Measurements from ENCODE around the gene KCNMB2. TPM values are rescaled to one million over a fixed set of nuclear protein-coding genes. Genes with fewer than 3 reads are reported as not detected.

Gene KCNMB2
- polyA plus RNA-seq, 1 of the 3 experiments (the other 2 are of a cell fraction) = not detected

DNA sequence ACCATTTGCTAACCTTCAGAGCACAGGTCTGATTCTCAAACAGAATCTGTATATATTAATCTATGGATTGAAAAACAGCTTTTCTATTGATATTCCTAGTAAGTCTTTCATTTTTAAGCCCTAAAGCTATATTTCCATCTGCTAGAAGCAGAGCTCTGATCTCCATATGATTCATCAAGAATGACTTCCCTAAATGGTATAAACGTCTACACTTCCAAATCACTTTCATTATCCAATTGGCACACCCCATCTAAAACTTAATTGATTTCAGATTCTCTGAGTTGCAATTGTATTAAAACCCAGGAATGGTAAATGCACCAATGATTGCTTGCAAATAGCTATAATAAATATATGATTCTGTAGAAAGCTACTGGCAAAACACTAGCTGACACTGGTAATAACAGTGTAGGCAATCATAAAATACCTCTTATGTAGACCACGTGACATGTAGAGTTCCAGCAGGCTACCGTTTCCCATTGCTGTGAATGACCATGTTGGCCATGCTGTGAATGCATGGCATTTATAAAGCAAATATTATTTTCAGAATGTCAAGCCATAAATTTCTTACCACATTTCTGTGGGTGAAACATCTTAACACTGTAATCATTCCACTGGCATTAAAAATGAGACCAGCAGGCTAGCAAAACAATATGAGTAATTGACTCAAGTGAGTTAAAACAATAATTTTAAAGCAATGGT, 309.3 kb downstream of the KCNMB2 start:
- H3K9me2 ChIP-seq = no peaks in the 10 kb centered on the region
- no peak overlapping the region for H3K4me3 ChIP-seq (ENCODE audit: low read depth in 2 of 2, low read length in 1 of 2)
- POLR2A ChIA-PET = no interaction called here
- no peaks in the 10 kb centered on the region for H3K27me3 ChIP-seq (ENCODE audit: insufficient read depth)
- H4K20me1 ChIP-seq (ENCODE audit: insufficient read depth) = no peaks in the 10 kb centered on the region
- no peak for DNase-seq
- no peak overlapping the region for H3K4me2 ChIP-seq
- no peaks in the 10 kb centered on the region for H3F3A ChIP-seq (replicated peaks; ENCODE audit: insufficient read depth)
- H3K9me3 ChIP-seq = no peaks in the 10 kb centered on the region
- H3K27ac ChIP-seq (ENCODE audit: low read depth in 2 of 2, low read length in 1 of 2) = no peak overlapping the region
- CTCF ChIA-PET = interaction anchor here (0.8 kb wide), 1 partner anchor 35 kb away, joined by 3 read pairs; no protein-coding TSS in a partner anchor
- H3K9ac ChIP-seq = no peak overlapping the region
- no peaks in the 10 kb centered on the region for H3K79me2 ChIP-seq (ENCODE audit: insufficient read depth)
- no peak overlapping the region for H2AFZ ChIP-seq (ENCODE audit: low read depth)
- no peak for TF ChIP-seq MXI1 (IDR thresholded peaks at IDR 0.05; ENCODE audit: low read depth, low read length)
- TF ChIP-seq TCF12 (IDR thresholded peaks at IDR 0.05) = no peak
- no peak for TF ChIP-seq GABPA (IDR thresholded peaks at IDR 0.05; ENCODE audit: low read depth)
- no peak for TF ChIP-seq RXRA (IDR thresholded peaks at IDR 0.05; ENCODE audit: borderline replicate concordance, low read depth)
- 21% methylated on average over 3 of the region's 3 CpGs for WGBS (ENCODE audit: low lambda C conversion rate)
- no peaks in the 10 kb centered on the region for H3K4me1 ChIP-seq (ENCODE audit: control insufficient read depth in 1 of 2, insufficient read depth in 2 of 2, low read depth in 1 of 2, low read length in 1 of 2)
- H3K36me3 ChIP-seq (replicated peaks in 1 of 2; ENCODE audit: control insufficient read depth in 1 of 2, insufficient read depth in 2 of 2, low read length in 1 of 2) = no peaks in the 10 kb centered on the region

DNA sequence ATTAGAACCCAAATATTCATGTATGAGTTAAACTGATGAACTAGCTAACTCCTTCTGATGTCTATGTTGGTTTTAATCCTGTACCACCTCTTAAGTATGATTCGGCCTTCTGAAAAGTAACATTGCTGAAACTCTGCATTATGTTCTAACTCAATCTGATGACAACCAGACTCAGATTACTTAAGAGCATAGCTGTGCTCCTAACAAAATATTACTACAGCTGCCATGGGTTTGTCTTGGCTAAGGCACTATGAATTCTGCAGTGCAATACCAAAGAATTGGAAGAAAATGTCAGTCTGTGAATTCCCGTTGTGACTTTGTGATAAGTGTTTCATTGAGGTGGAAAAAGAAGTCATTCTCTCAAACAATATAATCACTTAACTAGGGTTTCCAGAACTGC, 311.0 kb downstream of the KCNMB2 start:
- H3F3A ChIP-seq (replicated peaks; ENCODE audit: insufficient read depth) = no peaks in the 10 kb centered on the region
- no peaks in the 10 kb centered on the region for H3K9me3 ChIP-seq
- H3K9ac ChIP-seq = no peak overlapping the region
- H3K4me3 ChIP-seq (ENCODE audit: low read depth in 2 of 2, low read length in 1 of 2) = no peak overlapping the region
- no peak overlapping the region for H3K27ac ChIP-seq (ENCODE audit: low read depth in 2 of 2, low read length in 1 of 2)
- ChIA-PET POLR2A (no interaction called here), CTCF (no interaction called here)
- TF ChIP-seq, protein P1, sequence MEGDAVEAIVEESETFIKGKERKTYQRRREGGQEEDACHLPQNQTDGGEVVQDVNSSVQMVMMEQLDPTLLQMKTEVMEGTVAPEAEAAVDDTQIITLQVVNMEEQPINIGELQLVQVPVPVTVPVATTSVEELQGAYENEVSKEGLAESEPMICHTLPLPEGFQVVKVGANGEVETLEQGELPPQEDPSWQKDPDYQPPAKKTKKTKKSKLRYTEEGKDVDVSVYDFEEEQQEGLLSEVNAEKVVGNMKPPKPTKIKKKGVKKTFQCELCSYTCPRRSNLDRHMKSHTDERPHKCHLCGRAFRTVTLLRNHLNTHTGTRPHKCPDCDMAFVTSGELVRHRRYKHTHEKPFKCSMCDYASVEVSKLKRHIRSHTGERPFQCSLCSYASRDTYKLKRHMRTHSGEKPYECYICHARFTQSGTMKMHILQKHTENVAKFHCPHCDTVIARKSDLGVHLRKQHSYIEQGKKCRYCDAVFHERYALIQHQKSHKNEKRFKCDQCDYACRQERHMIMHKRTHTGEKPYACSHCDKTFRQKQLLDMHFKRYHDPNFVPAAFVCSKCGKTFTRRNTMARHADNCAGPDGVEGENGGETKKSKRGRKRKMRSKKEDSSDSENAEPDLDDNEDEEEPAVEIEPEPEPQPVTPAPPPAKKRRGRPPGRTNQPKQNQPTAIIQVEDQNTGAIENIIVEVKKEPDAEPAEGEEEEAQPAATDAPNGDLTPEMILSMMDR (IDR thresholded peaks at IDR 0.05) = no peak
- TF ChIP-seq EZH2phosphoT487 (IDR thresholded peaks at IDR 0.05; ENCODE audit: borderline replicate concordance, low read depth) (no peak), POLR2AphosphoS5 (IDR thresholded peaks at IDR 0.05; ENCODE audit: low read depth, low read length) (no peak), FOXJ3 (CRISPR knock-in tag; IDR thresholded peaks at IDR 0.05) (no peak), SIN3A (IDR thresholded peaks at IDR 0.05; ENCODE audit: borderline replicate concordance, low read depth, low read length) (no peak), RFX5 (IDR thresholded peaks at IDR 0.05; ENCODE audit: low read length) (no peak), TCF12 (IDR thresholded peaks at IDR 0.05) (no peak), SMC3 (IDR thresholded peaks at IDR 0.05; ENCODE audit: low read depth, low read length) (no peak), FOXM1 (IDR thresholded peaks at IDR 0.05; ENCODE audit: low read depth) (no peak), MXI1 (IDR thresholded peaks at IDR 0.05; ENCODE audit: low read depth, low read length) (no peak), RAD21 (IDR thresholded peaks at IDR 0.05; ENCODE audit: low read length) (no peak)
- TF ChIP-seq, protein P2, sequence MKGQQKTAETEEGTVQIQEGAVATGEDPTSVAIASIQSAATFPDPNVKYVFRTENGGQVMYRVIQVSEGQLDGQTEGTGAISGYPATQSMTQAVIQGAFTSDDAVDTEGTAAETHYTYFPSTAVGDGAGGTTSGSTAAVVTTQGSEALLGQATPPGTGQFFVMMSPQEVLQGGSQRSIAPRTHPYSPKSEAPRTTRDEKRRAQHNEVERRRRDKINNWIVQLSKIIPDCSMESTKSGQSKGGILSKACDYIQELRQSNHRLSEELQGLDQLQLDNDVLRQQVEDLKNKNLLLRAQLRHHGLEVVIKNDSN (IDR thresholded peaks at IDR 0.05; ENCODE audit: borderline replicate concordance, low read depth) = no peak
- TF ChIP-seq, protein P3, sequence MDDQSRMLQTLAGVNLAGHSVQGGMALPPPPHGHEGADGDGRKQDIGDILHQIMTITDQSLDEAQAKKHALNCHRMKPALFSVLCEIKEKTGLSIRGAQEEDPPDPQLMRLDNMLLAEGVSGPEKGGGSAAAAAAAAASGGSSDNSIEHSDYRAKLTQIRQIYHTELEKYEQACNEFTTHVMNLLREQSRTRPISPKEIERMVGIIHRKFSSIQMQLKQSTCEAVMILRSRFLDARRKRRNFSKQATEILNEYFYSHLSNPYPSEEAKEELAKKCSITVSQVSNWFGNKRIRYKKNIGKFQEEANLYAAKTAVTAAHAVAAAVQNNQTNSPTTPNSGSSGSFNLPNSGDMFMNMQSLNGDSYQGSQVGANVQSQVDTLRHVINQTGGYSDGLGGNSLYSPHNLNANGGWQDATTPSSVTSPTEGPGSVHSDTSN (IDR thresholded peaks at IDR 0.05) = no peak
- TF ChIP-seq, protein P4, sequence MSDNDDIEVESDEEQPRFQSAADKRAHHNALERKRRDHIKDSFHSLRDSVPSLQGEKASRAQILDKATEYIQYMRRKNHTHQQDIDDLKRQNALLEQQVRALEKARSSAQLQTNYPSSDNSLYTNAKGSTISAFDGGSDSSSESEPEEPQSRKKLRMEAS (IDR thresholded peaks at IDR 0.05; ENCODE audit: low read depth) = no peak
- H3K79me2 ChIP-seq (ENCODE audit: insufficient read depth) = no peaks in the 10 kb centered on the region
- no peak overlapping the region for H2AFZ ChIP-seq (ENCODE audit: low read depth)
- 22% methylated on average over 2 of the region's 2 CpGs for WGBS (ENCODE audit: low lambda C conversion rate)
- no peaks in the 10 kb centered on the region for H3K36me3 ChIP-seq (replicated peaks in 1 of 2; ENCODE audit: control insufficient read depth in 1 of 2, insufficient read depth in 2 of 2, low read length in 1 of 2)
- no peak overlapping the region for H3K4me2 ChIP-seq
- no peaks in the 10 kb centered on the region for H3K27me3 ChIP-seq (ENCODE audit: insufficient read depth)
- no peaks in the 10 kb centered on the region; a peak in 1 of 4 replicates for H3K4me1 ChIP-seq (ENCODE audit: control insufficient read depth in 1 of 2, insufficient read depth in 2 of 2, low read depth in 1 of 2, low read length in 1 of 2)
- no peaks in the 10 kb centered on the region for H4K20me1 ChIP-seq (ENCODE audit: insufficient read depth)
- H3K9me2 ChIP-seq = no peaks in the 10 kb centered on the region
- DNase-seq = no peak

Measured in SK-N-SH (cell line).